K562 (cell line): Measurements from ENCODE around the gene SPSB1.

Experiments used
- CREM ChIP-seq: IDR thresholded peaks from 2 replicates; pipeline ENCODE4 v1.6.1; 2014; ENCODE audit warnings: antibody characterized with exemption, low read depth
- EP300 ChIP-seq: IDR thresholded peaks from 2 replicates; pipeline ENCODE4 v1.6.1; 2012; ENCODE audit warnings: low read length, improper control_type of control experiment
- NR4A1 ChIP-seq, 2 experiments: fragments of 250-450 bp in 1 of 2; fragments of 450-650 bp in 1 of 2; sonication (Bioruptor Pico) in 1 of 2; IDR thresholded peaks; 2 replicates each; pipeline versions ENCODE4 v1.4.0 to v1.6.1; 2016 to 2020; ENCODE audit warnings: mild to moderate bottlenecking in 2 of 2, missing compliant biosample characterization in 1 of 2, missing genetic modification characterization in 1 of 2, moderate library complexity in 1 of 2
- STAT5A ChIP-seq: IDR thresholded peaks from 2 replicates; pipeline ENCODE4 v1.6.1; 2012; ENCODE audit warnings: low read length, inconsistent platforms, borderline replicate concordance
- TEAD4 ChIP-seq, 2 experiments: sonication (generic) in 1 of 2; formaldehyde crosslinking in 1 of 2; IDR thresholded peaks; 2 replicates each; pipeline versions ENCODE4 v1.6.1 to v1.8.0; 2012 to 2022; ENCODE audit warnings: borderline replicate concordance in 1 of 2, inconsistent platforms in 1 of 2, low read length in 1 of 2, mild to moderate bottlenecking in 1 of 2, missing genetic modification reagents in 1 of 2
- ZNF668 ChIP-seq: fragments of 250-450 bp; sonication (Bioruptor Pico); IDR thresholded peaks from 2 replicates; pipeline ENCODE4 v1.8.0; 2022; ENCODE audit warnings: mild to moderate bottlenecking, inconsistent platforms
- TF ChIP-seq, protein P1 (sequence below), 3 experiments: IDR thresholded peaks in 2 of 3; conservative IDR thresholded peaks in 1 of 3; 2 replicates each; pipeline ENCODE4 v1.5.1; 2011 to 2012; ENCODE audit warnings: low read length in 3 of 3, mild to moderate bottlenecking in 3 of 3, control low read depth in 2 of 3, improper control_type of control experiment in 1 of 3, inconsistent platforms in 1 of 3, low read depth in 1 of 3, mixed read lengths in 1 of 3, moderate library complexity in 1 of 3; ENCODE audit not compliant: insufficient read depth in 2 of 3
- TF ChIP-seq, protein P2 (sequence below): fragments of 450-650 bp; formaldehyde crosslinking; IDR thresholded peaks from 2 replicates; pipeline ENCODE4 v1.4.0; 2020; ENCODE audit warnings: mild to moderate bottlenecking, moderate library complexity
- TF ChIP-seq, protein P3 (sequence below): sonication (generic); formaldehyde crosslinking; IDR thresholded peaks from 2 replicates; pipeline ENCODE4 v1.5.0; 2020; ENCODE audit warnings: missing genetic modification reagents
- TF ChIP-seq, protein P4 (sequence below): fragments of 450-650 bp; IDR thresholded peaks from 2 replicates; pipeline ENCODE4 v1.6.1; 2018; ENCODE audit not compliant: partially characterized antibody
- TF ChIP-seq, protein P5 (sequence below): sonication (generic); formaldehyde crosslinking; IDR thresholded peaks from 2 replicates; pipeline ENCODE4 v1.8.0; 2022; ENCODE audit warnings: missing genetic modification reagents, mild to moderate bottlenecking, borderline replicate concordance
- TF ChIP-seq, protein P6 (sequence below): IDR thresholded peaks from 2 replicates; pipeline ENCODE4 v1.6.1; 2012; ENCODE audit warnings: low read depth, low read length, improper control_type of control experiment, borderline replicate concordance
- TF ChIP-seq, protein P7 (sequence below): sonication (generic); formaldehyde crosslinking; IDR thresholded peaks from 2 replicates; pipeline ENCODE4 v1.8.1; 2023; ENCODE audit warnings: mild to moderate bottlenecking, missing genetic modification reagents

DNA sequence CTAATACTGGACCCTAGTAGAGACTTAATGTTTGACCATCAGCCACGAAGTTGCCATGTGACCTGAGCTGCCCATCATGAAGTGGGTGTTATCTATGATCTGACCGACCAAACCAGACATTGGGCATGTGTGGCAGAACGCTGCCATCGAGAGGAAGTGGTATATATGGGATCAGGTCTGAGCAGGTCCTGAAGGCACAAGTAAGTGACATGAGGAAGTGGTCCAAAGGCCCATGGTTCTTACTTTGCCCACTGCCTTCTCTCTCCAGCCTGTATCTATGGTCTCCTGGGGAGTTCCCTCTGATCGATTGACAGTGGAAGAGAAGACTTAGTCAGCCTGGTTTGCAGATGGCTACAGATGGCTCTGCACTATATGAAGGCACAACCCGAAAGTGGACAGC lies 7.9 kb downstream of the SPSB1 start:
- TF ChIP-seq, protein P1, sequence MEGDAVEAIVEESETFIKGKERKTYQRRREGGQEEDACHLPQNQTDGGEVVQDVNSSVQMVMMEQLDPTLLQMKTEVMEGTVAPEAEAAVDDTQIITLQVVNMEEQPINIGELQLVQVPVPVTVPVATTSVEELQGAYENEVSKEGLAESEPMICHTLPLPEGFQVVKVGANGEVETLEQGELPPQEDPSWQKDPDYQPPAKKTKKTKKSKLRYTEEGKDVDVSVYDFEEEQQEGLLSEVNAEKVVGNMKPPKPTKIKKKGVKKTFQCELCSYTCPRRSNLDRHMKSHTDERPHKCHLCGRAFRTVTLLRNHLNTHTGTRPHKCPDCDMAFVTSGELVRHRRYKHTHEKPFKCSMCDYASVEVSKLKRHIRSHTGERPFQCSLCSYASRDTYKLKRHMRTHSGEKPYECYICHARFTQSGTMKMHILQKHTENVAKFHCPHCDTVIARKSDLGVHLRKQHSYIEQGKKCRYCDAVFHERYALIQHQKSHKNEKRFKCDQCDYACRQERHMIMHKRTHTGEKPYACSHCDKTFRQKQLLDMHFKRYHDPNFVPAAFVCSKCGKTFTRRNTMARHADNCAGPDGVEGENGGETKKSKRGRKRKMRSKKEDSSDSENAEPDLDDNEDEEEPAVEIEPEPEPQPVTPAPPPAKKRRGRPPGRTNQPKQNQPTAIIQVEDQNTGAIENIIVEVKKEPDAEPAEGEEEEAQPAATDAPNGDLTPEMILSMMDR (IDR thresholded peaks at IDR 0.05 in 2 of 3, conservative IDR thresholded peaks at IDR 0.05 in 1 of 3; ENCODE audit: insufficient read depth in 2 of 3, low read depth in 1 of 3, low read length in 3 of 3) = no peak
- TF ChIP-seq, protein P2, sequence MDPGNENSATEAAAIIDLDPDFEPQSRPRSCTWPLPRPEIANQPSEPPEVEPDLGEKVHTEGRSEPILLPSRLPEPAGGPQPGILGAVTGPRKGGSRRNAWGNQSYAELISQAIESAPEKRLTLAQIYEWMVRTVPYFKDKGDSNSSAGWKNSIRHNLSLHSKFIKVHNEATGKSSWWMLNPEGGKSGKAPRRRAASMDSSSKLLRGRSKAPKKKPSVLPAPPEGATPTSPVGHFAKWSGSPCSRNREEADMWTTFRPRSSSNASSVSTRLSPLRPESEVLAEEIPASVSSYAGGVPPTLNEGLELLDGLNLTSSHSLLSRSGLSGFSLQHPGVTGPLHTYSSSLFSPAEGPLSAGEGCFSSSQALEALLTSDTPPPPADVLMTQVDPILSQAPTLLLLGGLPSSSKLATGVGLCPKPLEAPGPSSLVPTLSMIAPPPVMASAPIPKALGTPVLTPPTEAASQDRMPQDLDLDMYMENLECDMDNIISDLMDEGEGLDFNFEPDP (CRISPR knock-in tag) = no peak
- TF ChIP-seq, protein P3, sequence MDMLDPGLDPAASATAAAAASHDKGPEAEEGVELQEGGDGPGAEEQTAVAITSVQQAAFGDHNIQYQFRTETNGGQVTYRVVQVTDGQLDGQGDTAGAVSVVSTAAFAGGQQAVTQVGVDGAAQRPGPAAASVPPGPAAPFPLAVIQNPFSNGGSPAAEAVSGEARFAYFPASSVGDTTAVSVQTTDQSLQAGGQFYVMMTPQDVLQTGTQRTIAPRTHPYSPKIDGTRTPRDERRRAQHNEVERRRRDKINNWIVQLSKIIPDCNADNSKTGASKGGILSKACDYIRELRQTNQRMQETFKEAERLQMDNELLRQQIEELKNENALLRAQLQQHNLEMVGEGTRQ (CRISPR knock-in tag) = no peak
- TF ChIP-seq, protein P4, sequence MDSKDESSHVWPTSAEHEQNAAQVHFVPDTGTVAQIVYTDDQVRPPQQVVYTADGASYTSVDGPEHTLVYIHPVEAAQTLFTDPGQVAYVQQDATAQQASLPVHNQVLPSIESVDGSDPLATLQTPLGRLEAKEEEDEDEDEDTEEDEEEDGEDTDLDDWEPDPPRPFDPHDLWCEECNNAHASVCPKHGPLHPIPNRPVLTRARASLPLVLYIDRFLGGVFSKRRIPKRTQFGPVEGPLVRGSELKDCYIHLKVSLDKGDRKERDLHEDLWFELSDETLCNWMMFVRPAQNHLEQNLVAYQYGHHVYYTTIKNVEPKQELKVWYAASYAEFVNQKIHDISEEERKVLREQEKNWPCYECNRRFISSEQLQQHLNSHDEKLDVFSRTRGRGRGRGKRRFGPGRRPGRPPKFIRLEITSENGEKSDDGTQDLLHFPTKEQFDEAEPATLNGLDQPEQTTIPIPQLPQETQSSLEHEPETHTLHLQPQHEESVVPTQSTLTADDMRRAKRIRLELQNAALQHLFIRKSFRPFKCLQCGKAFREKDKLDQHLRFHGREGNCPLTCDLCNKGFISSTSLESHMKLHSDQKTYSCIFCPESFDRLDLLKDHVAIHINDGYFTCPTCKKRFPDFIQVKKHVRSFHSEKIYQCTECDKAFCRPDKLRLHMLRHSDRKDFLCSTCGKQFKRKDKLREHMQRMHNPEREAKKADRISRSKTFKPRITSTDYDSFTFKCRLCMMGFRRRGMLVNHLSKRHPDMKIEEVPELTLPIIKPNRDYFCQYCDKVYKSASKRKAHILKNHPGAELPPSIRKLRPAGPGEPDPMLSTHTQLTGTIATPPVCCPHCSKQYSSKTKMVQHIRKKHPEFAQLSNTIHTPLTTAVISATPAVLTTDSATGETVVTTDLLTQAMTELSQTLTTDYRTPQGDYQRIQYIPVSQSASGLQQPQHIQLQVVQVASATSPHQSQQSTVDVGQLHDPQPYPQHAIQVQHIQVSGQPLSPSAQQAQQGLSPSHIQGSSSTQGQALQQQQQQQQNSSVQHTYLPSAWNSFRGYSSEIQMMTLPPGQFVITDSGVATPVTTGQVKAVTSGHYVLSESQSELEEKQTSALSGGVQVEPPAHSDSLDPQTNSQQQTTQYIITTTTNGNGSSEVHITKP = no peak
- TF ChIP-seq, protein P5, sequence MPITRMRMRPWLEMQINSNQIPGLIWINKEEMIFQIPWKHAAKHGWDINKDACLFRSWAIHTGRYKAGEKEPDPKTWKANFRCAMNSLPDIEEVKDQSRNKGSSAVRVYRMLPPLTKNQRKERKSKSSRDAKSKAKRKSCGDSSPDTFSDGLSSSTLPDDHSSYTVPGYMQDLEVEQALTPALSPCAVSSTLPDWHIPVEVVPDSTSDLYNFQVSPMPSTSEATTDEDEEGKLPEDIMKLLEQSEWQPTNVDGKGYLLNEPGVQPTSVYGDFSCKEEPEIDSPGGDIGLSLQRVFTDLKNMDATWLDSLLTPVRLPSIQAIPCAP (CRISPR knock-in tag) = no peak
- TF ChIP-seq CREM (no peak), STAT5A (no peak), TEAD4 (IDR thresholded peaks at IDR 0.05; ENCODE audit: low read length) (no peak), TEAD4 (CRISPR knock-in tag; IDR thresholded peaks at IDR 0.05; ENCODE audit: borderline replicate concordance) (no peak), EP300 (no peak), NR4A1 (CRISPR knock-in tag; IDR thresholded peaks at IDR 0.05) (no peak), NR4A1 (tag; IDR thresholded peaks at IDR 0.05) (0 out of 2 replicates have a peak, but pooled peaks have one; percentile 14), ZNF668 (CRISPR knock-in tag) (no peak)
- TF ChIP-seq, protein P6, sequence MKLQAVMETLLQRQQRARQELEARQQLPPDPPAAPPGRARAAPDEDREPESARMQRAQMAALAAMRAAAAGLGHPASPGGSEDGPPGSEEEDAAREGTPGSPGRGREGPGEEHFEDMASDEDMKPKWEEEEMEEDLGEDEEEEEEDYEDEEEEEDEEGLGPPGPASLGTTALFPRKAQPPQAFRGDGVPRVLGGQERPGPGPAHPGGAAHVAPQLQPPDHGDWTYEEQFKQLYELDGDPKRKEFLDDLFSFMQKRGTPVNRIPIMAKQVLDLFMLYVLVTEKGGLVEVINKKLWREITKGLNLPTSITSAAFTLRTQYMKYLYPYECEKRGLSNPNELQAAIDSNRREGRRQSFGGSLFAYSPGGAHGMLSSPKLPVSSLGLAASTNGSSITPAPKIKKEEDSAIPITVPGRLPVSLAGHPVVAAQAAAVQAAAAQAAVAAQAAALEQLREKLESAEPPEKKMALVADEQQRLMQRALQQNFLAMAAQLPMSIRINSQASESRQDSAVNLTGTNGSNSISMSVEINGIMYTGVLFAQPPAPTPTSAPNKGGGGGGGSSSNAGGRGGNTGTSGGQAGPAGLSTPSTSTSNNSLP = no peak
- TF ChIP-seq, protein P7, sequence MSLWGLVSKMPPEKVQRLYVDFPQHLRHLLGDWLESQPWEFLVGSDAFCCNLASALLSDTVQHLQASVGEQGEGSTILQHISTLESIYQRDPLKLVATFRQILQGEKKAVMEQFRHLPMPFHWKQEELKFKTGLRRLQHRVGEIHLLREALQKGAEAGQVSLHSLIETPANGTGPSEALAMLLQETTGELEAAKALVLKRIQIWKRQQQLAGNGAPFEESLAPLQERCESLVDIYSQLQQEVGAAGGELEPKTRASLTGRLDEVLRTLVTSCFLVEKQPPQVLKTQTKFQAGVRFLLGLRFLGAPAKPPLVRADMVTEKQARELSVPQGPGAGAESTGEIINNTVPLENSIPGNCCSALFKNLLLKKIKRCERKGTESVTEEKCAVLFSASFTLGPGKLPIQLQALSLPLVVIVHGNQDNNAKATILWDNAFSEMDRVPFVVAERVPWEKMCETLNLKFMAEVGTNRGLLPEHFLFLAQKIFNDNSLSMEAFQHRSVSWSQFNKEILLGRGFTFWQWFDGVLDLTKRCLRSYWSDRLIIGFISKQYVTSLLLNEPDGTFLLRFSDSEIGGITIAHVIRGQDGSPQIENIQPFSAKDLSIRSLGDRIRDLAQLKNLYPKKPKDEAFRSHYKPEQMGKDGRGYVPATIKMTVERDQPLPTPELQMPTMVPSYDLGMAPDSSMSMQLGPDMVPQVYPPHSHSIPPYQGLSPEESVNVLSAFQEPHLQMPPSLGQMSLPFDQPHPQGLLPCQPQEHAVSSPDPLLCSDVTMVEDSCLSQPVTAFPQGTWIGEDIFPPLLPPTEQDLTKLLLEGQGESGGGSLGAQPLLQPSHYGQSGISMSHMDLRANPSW = no peak
